ENCODE measurements around the gene CD79B. TPM values are rescaled to one million over a fixed set of nuclear protein-coding genes. Genes with fewer than 3 reads are reported as not detected.

CD79B gene
- 0.99 and 4.8 TPM in 2 replicates for total RNA-seq
- polyA plus RNA-seq (2012), result not detected

DNA sequence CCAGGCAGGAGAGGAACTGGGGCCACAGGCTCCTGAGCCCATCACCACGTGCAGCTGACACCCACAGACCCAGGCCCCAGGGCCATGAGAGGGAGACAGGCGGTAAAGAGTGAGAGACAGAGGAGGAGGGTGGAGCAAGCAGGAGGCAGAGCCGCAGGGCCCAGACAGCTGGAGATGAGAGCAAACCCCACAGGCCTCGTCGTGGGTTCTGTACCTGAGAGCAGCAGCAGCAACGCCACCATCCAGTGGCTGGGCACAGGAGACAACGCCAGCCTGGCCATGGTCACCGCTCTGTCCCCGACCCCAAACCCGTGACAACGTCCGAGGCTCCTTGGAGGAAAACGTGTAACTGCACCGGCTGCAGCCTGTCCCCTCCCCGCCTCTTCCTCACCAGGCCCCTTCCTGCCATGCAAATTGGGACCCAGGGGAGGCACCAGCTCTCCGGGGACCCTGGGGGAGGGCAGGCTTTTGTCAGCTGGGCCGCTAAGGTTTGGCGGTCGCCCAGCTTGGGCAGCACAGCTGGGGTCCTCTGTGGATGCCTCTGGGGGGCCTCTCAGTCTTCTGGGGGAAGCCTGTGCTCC lies at the start of gene CD79B:
TSS of gene CD79B (minus strand) at position 351 of the 581 bp plus-strand sequence. CDS start at position 281, 70 bp downstream.
- no peak for DNase-seq (ENCODE audit: low read depth)

DNA sequence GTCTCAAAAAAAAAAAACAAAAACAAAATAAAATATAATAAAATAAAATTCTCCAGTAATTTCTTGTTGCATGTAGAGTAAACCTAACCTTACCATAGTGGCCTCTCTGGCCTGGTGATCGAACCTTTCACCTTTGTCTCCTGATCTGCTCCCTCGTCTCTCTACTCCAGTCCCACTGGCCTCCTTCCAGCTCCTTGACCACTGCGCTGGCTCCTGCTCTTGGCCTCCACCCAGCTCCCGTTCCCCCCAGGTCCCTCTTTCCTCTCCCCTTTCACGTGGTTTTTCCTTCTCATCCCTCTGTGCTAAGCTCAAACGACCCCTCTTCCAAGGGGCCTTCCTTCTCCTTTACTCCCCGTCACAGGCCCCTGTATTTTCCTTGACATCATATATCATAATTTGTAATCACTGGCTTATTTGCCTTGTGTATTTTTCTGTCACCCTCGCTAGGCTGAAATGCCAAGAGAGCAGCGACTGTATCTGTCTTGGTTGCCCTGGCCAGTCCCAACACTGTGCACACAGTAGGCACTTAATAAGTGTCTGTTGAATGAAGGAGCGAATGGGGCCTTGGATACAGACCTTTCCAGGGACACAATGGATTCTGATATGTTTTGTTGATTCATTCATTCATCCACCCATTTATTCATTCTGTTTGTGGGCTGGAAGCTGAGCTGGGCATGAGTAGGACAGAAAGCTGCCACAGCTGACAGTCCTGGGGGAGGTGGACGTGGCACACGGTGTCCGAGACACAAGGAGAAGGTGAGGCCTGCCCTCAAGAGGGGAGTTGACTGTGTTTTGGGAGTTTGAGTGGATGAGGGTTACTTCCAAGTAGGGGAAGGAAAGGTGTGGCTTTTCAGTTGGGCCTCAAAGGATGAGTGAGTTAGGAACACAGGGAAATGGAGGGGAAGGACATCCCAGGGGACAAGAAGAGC lies 46.4 kb upstream of the CD79B start:
- DNase-seq (ENCODE audit: low read depth), result no peak

DNA sequence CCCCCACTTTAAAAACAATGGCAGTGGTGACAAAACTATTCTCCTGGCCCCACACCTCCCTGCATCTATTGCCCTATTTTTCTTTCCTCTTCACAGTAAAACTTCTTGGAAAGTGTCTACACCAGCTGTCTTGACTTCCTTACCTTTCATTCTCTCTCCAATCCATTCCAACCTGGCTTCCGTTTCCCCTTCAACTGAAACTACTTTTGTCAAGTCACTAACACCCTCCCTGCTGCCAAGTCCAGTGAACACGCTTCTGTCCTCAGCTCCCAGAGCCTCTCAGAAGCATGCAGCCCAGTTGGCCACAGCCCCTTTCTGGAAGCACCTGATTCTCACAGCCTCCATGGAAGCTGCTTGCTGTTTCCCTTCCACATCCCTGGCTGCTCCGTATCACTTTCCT lies 44.6 kb upstream of the CD79B start:
- no peak for DNase-seq (ENCODE audit: low read depth)

DNA sequence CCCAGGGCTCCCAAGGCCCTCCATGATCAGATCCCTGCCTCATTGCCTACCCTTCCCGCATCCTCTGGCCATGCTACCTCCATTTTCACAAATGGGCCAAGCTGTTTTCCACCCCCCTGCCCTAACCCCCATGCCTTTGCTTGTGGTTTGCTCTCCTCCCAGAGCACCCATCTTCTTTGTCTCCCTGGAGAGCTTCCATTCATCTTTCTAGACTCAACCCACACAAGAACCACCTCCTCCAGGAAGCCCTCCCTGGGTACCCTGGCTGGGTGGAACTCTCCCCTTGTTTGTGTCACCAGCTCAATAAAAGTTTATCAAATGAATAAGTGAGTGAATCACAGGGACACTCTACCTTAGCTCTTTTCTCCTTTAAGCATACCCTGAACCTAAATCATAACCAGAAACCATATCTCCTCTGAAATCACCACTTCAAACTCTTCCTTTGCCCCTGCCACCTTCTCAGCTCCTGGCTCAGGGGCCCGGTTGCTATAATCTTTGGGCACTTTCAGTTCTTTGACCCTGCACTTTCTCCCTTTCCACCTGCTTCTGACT lies 43.5 kb upstream of the CD79B start:
- DNase-seq (ENCODE audit: low read depth), result no peak

DNA sequence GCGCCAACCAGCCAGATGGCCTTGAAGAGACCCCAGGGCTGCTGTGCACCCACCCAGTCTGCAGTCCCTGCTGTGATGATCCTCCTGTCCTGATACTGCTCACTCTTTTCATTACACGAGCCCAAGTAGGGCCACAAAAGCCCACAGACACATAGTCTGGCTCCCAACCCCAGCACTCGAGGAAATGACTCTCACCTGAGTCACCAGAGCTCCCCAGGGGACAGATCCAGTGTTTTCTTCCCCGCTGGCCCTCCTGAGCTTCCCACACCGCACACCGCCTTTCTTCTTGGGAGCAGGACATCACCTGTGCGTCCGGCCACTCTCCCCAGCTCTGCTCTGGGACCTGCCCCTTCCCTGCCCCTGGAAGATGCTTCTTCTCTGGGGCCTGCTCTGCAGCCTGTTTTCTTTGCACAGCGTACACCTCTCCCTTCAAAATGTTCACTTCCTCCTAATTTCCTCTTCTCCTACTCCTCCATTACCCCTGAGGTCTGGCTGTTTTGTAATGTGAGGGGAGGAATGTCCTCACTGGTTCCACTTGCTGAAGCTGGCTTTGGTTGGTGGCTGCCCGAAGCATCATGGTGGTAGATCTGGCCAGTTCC lies 42.6 kb upstream of the CD79B start:
- peak; percentile 82 for DNase-seq (ENCODE audit: low read depth)

DNA sequence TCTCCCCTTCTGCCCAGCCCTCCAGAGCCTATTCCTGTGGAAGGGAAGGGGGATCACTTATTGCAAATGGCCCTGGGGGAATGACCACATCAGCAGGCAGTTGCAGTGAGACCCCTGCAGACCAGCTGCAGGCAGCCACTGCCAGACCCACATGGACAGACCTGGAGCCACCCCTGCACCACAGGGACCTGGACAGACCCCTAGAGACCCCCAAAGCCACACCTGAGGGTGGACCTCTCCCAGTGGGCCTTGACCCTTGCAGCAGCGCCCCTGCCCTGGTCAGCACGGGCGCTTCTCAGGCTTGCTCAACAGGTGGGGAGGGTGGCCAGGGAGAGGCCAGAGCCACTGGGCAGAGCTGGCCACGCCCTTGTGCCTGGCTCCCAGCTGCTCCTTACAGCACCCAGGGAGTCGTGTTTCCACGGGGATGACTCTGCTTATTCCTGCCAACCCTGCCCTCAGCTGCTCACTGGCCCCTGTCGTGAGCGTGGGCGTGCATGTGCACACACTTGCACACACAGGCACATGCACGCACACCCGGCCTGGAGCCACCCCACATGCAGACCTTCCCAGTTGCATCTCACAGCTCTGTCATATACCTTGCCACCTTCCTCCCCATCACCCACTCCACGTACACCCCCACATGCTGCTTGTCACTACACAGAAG lies 41.9 kb upstream of the CD79B start:
- peak; percentile 92 for DNase-seq (ENCODE audit: low read depth)

DNA sequence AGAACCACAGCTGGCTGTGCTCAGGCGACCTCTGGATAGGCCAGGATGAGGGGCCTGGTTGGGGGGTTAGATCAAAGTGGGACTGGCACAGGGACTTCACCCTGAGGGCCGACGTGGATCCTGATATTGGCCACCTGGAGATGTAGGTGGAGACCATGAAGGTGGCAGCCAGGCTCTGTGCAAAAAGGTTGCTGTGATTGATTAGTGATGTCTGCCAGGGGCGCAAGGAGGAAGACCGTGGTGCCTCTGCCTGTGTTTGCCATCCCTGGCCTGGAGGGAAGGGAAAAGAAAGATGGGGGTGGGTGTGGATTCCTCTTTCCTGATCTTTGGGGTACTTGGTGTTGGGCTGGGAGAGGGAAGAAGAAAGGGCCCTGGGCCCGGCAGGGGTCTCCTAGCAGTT lies 41.1 kb upstream of the CD79B start:
- no peak for DNase-seq (ENCODE audit: low read depth)

DNA sequence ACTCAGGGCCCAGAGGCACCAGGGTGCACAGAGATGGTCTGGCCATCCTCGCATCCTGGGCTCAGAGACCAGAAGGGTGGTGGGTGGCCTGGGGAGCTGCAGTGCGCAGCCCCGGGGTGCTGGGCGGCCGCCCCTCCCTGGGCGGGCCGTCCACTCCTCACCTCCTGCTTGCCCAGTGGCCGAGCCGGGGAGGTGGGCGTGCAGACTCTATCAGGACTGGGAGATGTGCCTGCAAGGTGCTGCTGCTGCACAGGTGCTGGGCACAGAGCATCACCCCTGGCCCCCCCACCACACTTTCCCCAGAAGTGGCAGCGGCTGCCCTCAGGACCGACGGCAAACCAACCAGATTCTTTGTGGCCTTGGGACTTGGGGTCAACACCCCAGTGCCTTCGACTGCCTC lies 40.7 kb upstream of the CD79B start, which contains the start of gene SCN4A:
TSS of gene SCN4A (minus strand) at position 123 of the 400 bp plus-strand sequence. CDS start at position 46, 77 bp downstream.
- no peak for DNase-seq (ENCODE audit: low read depth)

DNA sequence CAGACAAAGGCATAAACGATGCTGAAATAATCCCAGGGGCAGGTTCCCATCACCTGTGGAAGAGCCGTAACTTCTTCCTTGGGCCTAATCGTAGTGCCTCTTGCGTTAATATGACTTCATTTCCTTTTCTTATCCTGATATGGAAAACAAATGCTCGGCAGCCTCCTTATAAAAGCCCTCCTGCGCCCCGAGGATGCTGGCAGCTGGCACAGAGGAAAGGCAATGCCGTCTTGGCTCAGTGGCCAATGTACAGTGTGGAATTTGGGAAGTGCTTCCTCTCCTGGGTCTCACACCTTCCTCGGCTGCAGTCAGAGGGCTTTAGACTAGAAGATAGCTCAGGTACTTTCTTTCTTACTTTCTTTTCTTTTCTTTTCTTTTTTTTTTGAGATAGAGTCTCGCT lies 37.1 kb upstream of the CD79B start:
- DNase-seq (ENCODE audit: low read depth), result no peak

DNA sequence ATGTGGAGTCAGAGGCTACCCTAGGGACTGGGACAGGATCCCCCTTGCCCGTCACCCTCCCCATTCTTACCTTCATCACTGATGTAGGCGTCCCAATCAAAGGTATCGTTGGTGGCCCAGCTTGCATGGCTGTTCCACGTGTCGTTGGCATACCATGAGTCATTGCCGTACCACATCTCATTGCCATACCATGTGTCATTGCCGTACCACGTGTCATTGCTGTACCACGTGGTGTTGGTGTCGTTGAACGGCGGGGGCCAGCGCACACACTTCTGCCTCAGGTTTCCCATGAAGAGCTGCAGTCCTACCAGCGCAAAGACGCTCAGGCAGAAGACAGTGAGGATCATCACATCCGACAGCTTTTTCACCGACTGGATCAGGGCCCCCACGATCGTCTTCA lies 35.8 kb upstream of the CD79B start:
- DNase-seq (ENCODE audit: low read depth), result no peak

DNA sequence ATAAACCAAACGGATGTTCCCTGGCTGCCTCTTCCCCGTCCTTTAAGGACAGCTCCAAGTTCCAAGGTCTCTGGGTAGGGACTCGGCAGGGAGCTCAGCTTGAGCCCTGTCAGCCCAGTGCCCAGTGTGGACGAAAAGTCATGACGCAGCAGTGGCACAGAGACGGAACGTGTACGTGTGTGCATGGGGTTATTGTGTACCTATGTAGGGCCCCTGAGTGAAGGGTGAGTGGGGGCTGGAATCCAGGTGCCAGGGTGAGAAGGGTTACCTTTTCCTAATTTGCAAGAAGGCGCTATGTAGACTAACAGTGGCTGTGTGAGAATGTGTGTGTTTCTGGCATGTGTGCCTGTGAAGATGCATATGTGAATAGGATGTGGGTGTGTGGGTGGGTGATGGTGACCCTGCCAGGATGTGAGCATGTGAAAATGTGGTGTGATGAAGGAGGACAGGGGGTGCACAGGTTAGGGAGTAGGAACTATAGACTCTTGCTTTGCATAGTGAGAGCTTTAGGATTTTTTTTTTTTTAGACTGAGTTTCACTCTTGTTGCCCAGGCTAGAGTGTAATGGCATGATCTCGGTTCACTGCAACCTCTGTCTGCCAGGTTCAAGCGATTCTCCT lies 34.6 kb upstream of the CD79B start:
- no peak for DNase-seq (ENCODE audit: low read depth)

DNA sequence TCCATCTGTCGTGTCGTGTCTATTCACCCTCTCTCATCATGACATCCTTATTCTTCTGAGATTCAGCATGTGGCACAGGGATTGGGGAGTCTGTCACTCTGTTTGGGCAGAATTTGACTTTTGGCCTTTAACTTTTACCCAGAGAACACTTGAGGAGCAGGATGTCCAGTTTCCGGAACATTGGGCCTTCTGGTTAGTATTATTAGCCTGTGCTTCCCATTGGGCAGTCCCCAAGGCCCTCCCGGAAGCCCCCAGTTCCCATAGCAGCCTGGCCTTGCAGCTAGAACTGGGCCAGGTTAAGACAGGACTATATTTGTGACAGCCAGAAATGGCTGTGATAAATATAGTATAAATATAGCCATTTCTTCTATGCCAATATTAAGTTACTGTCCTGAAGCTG lies 31.0 kb upstream of the CD79B start:
- DNase-seq (ENCODE audit: low read depth), result no peak

DNA sequence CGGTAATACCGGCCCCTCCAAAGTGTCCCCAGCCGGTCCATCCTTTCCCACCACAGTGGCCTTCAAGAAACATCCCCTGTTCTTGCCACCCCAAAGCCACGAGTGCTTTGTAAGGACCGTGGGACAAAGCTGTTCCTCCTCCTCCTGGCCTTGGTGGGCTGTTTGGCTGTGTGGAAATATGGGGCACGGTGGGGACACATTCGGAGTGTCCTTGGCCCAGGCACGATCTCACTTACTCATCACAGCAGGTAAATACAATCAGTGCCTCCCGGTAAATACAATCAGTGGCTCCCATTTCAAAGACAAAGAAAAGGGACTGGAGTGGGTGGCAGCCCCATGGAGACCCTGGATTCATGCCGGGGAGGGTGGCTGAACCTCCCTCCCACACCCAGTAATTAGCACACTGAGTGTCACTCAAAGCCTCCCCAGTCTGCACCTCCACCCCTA lies 30.2 kb upstream of the CD79B start:
- DNase-seq (ENCODE audit: low read depth), result no peak

DNA sequence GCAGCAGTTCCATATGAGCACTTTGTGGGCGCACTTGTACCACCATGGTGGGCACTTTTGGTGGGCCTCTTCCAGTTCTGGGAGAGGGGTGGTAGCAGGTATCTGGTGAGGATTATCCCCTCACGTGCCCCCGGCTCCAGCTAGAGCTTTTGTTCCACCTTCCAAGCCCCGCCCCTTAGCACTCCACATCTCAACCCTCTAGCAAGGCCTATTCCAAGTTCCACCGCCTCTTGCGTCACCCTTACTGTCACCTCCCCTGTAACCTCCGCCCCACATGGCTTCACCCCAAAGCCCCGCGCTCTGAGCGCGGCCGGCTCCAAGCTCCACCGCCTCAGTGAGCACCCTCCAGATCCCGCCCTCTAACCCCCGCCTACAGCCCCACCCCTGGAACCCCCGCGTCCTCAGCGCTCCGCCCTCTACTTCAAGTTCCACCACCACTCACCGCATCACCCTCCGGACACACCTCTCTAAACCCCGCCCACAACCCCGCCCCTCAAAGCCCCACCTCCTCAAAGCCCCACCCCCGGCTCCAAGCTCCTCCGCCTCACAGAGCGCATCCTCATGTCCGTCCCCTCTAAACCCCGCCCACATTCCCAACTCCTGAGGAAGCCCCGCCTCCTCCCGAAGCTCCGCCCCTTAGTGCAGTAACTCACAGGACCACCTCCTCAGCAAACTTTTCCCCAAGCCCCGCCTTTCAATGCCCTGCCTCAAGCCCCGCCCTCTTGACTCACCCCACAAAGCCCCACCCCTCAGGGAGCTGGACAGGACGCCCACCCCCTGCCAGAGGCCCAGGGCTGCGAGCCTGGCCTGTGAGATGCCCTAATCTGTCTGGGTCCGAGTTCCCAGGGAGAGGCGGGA lies 29.5 kb upstream of the CD79B start:
- peak; percentile 78 for DNase-seq (ENCODE audit: low read depth)

DNA sequence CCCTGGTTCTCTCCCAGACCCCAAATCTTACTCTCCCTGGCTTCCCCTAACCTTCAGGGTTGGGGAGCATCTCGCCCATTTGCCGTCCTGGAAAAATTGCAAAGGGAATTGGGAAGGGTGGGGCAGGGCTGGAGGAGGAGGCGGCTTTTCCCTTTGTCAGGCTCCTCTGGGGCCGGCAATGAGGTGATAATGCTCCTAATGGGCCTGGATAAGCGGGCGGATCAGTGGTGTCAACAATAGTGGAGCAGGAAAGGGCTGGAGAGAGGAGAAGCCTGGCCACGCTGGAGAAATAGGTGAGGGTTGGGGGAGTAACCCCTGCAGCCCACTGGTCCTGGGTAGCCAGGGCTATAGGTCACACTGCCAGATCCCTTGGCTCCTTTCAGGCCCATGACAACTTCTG lies 28.3 kb upstream of the CD79B start:
- DNase-seq (ENCODE audit: low read depth), result no peak

DNA sequence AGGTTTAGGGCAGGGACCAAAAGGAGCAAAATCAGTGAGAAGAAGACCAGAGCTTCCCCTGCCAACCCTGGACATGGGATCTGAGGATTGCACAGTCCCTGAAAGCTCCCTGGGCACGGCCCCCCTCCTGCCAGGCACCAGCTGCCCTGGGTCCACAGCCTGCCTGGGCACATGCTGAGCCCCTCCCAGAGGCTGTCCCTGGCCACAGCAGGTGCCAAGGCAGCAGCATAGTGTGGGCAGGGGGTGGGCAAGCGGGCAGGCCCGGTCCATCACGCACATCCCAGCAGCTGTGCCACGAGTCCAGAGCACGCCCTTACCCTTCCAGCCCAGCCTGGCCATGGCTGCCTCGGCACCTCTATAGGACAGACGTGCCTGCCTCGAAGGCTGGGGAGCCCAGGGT lies 27.9 kb upstream of the CD79B start:
- peak; percentile 96 for DNase-seq (ENCODE audit: low read depth)

DNA sequence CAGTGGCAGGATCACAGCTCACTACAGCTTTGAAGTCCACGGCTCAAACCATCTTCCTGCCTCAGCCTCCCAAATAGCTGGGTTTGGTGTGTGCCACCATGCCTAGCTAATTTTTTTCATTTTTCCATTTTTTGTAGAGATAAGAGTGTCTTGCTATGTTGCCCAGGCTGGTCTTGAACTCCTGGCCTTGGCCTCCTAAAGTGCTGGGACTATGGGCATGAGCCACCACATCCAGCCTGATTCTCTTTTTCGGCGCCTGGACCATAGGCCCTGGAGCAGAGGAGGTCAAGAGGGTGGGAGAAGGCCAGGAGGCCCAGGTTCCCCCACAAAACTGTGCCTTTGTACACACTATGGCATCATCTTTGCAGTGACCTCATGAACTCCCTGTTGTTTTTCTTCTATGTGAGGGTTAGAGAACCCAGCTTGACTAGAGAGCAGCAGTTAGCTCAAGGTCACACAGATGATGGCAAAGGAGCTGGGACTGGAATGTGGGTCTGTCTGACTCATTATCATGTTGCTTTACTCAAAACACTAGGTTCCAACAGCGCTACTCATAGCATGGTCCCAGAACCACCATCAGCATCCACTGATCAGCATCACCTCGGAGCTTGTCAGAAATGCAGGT lies 24.3 kb upstream of the CD79B start:
- DNase-seq (ENCODE audit: low read depth), result peak; percentile 40

DNA sequence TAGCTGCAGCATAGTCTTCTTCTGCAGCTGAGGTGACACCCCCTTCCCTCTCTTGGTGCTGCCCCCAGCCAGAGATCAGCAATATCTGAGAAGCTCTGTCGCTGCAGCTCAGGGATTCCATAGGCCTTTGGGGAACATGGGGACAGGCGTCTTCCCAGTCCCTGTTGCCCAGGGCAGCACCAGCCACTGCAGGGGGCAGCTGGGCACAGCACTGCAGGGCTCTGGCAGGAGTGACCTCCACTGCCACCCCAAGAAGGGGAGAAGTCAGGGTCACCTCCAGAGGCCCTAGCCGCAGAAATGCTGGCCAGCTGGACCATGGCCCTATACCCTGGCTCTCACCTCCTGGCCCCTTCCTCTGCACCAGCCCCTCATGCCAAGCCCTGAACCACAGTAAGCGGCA lies 23.7 kb upstream of the CD79B start:
- DNase-seq (ENCODE audit: low read depth), result no peak

DNA sequence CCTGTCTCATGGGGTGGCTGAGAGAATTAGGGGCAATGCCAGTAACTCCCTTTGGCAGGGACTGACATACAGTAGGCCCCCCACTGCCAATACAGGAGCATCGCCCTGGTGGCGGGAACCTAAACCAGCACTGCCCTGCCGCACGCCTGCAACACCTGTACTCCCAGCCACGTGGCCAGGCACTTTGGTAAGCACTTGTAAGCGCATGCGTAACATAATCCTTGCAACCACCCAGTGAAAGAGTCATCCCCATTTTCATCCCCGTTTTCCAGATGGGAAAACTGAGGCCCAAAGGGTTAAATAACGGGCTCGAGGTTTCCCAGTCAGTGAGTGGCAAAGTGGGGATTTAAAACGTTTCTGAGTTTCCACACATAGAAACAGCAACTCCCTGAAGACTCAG lies 23.1 kb upstream of the CD79B start:
- no peak for DNase-seq (ENCODE audit: low read depth)

Measured in myocyte (in vitro differentiated cells).